Measurements from ENCODE around the gene MORN3. TPM values are rescaled to one million over a fixed set of nuclear protein-coding genes. Genes with fewer than 3 reads are reported as not detected.
A peak's percentile ranks its signal among the peaks of the same experiment; 100 is the strongest.

Gene MORN3
- total RNA-seq, 3 donors from 2014 or later (not counting 1 experiment from before 2014, with no cell fraction given): 3.0 to 7.6 (median 4.4) TPM

- Mint-ChIP-seq H3K27me3 (ENCODE audit: low read depth in 2 of 2) (no peaks in the 10 kb centered on the region), H3K27ac (peak overlapping the region in 1 of 2 donors; percentile 71), H3K36me3 (no peaks in the 10 kb centered on the region), H3K4me1 (peaks cover 0 to 5% of the 10 kb centered on the region in 2 donors), H3K4me3 (no peak overlapping the region), H3K9me3 (no peaks in the 10 kb centered on the region)
- H3K4me3 ChIP-seq (ENCODE audit: low read length): no peak overlapping the region
- DNase-seq (no peak), ATAC-seq (no peak)
- H3K36me3 ChIP-seq (ENCODE audit: control insufficient read depth, insufficient read depth, low read length): no peaks in the 10 kb centered on the region
- no peaks in the 10 kb centered on the region for H3K9me3 ChIP-seq (ENCODE audit: control insufficient read depth, insufficient read depth, low read length)
- intact Hi-C loops (cut with micrococcal nuclease): no loop called here
- H3K4me1 ChIP-seq (ENCODE audit: control insufficient read depth, insufficient read depth, low read length): peaks cover 9% of the 10 kb centered on the region
- no peaks in the 10 kb centered on the region for H3K27me3 ChIP-seq (ENCODE audit: control insufficient read depth, insufficient read depth, low read length)
- WGBS (ENCODE audit: insufficient coverage): 89% methylated on average over 9 of the region's 9 CpGs
- TF ChIP-seq CTCF (IDR thresholded peaks at IDR 0.05): no peak
- no peak overlapping the region for H3K27ac ChIP-seq (ENCODE audit: low read length)
Observed at GRCh38 chr12:121678716-121679300, 9.4 kb upstream of the MORN3 start.

GRCh38 chr12:121678305-121678704 lies 8.9 kb upstream of the MORN3 start:
- Mint-ChIP-seq H3K4me1 (peaks cover 4 to 9% of the 10 kb centered on the region in 2 donors), H3K27ac (peak overlapping the region in 1 of 2 donors; percentile 71), H3K4me3 (no peak overlapping the region), H3K9me3 (no peaks in the 10 kb centered on the region), H3K27me3 (ENCODE audit: low read depth in 2 of 2) (no peaks in the 10 kb centered on the region), H3K36me3 (no peaks in the 10 kb centered on the region)
- 80% methylated on average over 1 of the region's 3 CpGs for WGBS (ENCODE audit: insufficient coverage)
- Histone ChIP-seq H3K9me3 (ENCODE audit: control insufficient read depth, insufficient read depth, low read length) (no peaks in the 10 kb centered on the region), H3K36me3 (ENCODE audit: control insufficient read depth, insufficient read depth, low read length) (no peaks in the 10 kb centered on the region), H3K27me3 (ENCODE audit: control insufficient read depth, insufficient read depth, low read length) (no peaks in the 10 kb centered on the region), H3K4me3 (ENCODE audit: low read length) (no peak overlapping the region), H3K27ac (ENCODE audit: low read length) (no peak overlapping the region), H3K4me1 (ENCODE audit: control insufficient read depth, insufficient read depth, low read length) (peaks cover 9% of the 10 kb centered on the region)
- ATAC-seq (no peak), DNase-seq (no peak)
- intact Hi-C loops (cut with micrococcal nuclease): no loop called here
- no peak for TF ChIP-seq CTCF (IDR thresholded peaks at IDR 0.05)

DNA sequence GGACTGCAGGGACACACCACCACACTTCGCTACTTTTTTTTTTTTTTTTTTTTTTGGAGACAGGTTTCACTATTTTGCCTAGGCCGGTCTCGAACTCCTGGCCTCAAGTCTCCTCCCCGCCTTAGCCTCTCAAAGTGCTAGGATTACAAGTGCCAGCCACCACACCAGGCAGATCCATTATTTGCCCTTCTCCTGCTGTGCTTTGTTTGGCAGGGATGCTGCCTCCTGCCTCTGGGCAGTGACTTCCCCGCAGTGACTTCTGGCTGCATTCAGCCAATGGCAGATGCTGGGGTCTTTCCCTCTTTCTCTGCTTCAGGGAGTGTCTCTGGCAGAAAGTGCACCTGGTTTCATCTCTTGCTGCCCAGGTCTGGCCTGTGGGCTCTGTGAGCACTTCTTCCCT lies 6.7 kb upstream of the MORN3 start:
- intact Hi-C loops (cut with micrococcal nuclease): no loop called here
- no peak for TF ChIP-seq CTCF (IDR thresholded peaks at IDR 0.05)
- peak overlapping the region; percentile 70 to 72 for H3K27ac Mint-ChIP-seq

More for the DNA sequence above, 6.7 kb upstream of the MORN3 start:
- peaks cover 16 to 29% of the 10 kb centered on the region in 2 donors for H3K4me1 Mint-ChIP-seq
- H3K27me3 Mint-ChIP-seq (ENCODE audit: low read depth in 2 of 2): no peaks in the 10 kb centered on the region
- H3K27me3 ChIP-seq (ENCODE audit: control insufficient read depth, insufficient read depth, low read length): no peaks in the 10 kb centered on the region
- ATAC-seq (no peak), DNase-seq (no peak)
- no peaks in the 10 kb centered on the region for H3K9me3 Mint-ChIP-seq
- WGBS (ENCODE audit: insufficient coverage): 99% methylated on average over 5 of the region's 5 CpGs
- H3K27ac ChIP-seq (ENCODE audit: low read length): no peak overlapping the region
- H3K4me3 ChIP-seq (ENCODE audit: low read length): no peak overlapping the region
- H3K36me3 ChIP-seq (ENCODE audit: control insufficient read depth, insufficient read depth, low read length): no peaks in the 10 kb centered on the region
- no peak overlapping the region for H3K4me3 Mint-ChIP-seq
- H3K9me3 ChIP-seq (ENCODE audit: control insufficient read depth, insufficient read depth, low read length): no peaks in the 10 kb centered on the region
- H3K36me3 Mint-ChIP-seq: no peaks in the 10 kb centered on the region
- peaks cover 20% of the 10 kb centered on the region for H3K4me1 ChIP-seq (ENCODE audit: control insufficient read depth, insufficient read depth, low read length)
